ENCODE data around the gene SRGN. TPM values are rescaled to one million over a fixed set of nuclear protein-coding genes. Genes with fewer than 3 reads are reported as not detected.

The SRGN gene
- total RNA-seq, 4 donors from 2014 or later: 17.2 to 24.9 (median 21.2) TPM

DNA sequence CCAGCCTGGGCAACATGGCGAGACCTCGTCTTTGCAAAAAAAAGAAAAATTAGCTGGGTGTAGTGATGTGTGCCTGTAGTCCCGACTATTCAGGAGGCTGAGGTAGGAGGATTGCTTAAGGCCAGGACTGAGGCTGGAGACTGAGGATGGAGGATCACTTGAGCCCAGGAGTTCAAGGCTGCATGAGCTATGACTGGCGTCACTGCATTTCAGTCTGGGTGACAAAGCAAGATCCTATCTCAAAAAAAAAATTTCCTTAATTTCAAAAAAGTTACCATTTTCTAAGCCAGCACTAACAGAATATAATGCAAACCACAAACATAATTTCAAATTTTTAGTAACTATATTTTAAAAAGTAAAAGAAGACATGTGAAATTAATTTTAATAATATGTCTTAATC, 13.4 kb upstream of the SRGN start:
- no peaks in the 10 kb centered on the region for H3K9me3 ChIP-seq
- no peak for TF ChIP-seq POLR2A (IDR thresholded peaks at IDR 0.05)
- WGBS: 88% methylated on average over 4 of the region's 4 CpGs
- no peaks in the 10 kb centered on the region for H3K27me3 ChIP-seq
- H3K4me1 ChIP-seq: no peaks in the 10 kb centered on the region
- no peaks in the 10 kb centered on the region for H3K36me3 ChIP-seq
- H3K27ac ChIP-seq: no peak overlapping the region
- no peak overlapping the region for H3K4me3 ChIP-seq
- DNase-seq (ENCODE audit: low spot score in 2 of 2): no peak

DNA sequence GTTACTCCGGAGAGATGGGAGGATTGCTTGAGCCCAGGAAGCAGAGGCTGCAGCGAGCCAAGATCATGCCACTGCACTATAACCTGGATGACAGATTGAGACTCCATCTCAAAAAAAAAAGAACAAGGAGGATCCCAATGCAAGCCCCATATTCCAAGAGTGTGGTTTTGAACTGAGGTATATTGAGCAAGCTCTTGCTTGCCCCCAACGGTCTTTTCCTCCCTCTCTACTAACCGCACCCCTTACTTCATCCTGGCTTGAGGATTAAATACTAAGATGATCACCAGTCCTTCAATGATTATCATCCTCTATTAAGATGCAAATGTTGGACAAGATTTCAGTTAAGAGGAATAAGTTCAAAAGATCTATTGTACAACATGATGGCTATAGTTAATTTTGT, 12.5 kb upstream of the SRGN start:
- no peaks in the 10 kb centered on the region for H3K27me3 ChIP-seq
- 74% methylated on average over 4 of the region's 4 CpGs for WGBS
- TF ChIP-seq POLR2A (IDR thresholded peaks at IDR 0.05) (no peak), EP300 (IDR thresholded peaks at IDR 0.05) (no peak), POLR2AphosphoS5 (IDR thresholded peaks at IDR 0.05) (no peak)

DNA sequence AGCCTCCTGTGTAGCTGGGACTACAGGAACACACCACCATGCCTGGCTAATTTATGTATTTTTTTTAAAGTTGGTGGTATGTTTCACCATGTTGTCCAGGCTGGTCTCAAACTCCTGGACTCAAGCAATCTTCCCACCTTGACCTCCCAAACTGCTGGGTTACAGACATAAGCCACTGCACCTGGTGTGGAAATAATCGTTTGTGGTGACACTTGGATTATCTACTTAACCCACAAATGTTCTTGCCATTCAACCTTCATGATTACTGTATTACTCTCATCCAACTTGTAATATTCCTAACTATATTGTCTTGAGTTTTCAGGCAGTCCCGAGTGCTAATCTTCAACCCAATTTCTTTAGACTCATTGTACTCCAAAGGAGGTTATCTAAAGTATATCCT, 9.6 kb upstream of the SRGN start:
- H3K36me3 ChIP-seq: no peaks in the 10 kb centered on the region
- no peaks in the 10 kb centered on the region for H3K27me3 ChIP-seq
- 81% methylated on average over 2 of the region's 2 CpGs for WGBS
- H3K27ac ChIP-seq: no peak overlapping the region
- TF ChIP-seq EP300 (IDR thresholded peaks at IDR 0.05): no peak
- no peak for TF ChIP-seq POLR2A (IDR thresholded peaks at IDR 0.05)
- TF ChIP-seq, protein P1, sequence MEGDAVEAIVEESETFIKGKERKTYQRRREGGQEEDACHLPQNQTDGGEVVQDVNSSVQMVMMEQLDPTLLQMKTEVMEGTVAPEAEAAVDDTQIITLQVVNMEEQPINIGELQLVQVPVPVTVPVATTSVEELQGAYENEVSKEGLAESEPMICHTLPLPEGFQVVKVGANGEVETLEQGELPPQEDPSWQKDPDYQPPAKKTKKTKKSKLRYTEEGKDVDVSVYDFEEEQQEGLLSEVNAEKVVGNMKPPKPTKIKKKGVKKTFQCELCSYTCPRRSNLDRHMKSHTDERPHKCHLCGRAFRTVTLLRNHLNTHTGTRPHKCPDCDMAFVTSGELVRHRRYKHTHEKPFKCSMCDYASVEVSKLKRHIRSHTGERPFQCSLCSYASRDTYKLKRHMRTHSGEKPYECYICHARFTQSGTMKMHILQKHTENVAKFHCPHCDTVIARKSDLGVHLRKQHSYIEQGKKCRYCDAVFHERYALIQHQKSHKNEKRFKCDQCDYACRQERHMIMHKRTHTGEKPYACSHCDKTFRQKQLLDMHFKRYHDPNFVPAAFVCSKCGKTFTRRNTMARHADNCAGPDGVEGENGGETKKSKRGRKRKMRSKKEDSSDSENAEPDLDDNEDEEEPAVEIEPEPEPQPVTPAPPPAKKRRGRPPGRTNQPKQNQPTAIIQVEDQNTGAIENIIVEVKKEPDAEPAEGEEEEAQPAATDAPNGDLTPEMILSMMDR (IDR thresholded peaks at IDR 0.05): no peak
- TF ChIP-seq POLR2AphosphoS5 (IDR thresholded peaks at IDR 0.05): no peak
- H3K4me1 ChIP-seq: no peaks in the 10 kb centered on the region
- no peak for DNase-seq (ENCODE audit: low spot score in 2 of 2)
- H3K4me3 ChIP-seq: no peak overlapping the region
- H3K9me3 ChIP-seq: no peaks in the 10 kb centered on the region

More for the DNA sequence above, 12.5 kb upstream of the SRGN start:
- no peak for DNase-seq (ENCODE audit: low spot score in 2 of 2)
- Histone ChIP-seq H3K27ac (no peak overlapping the region), H3K4me3 (no peak overlapping the region), H3K9me3 (no peaks in the 10 kb centered on the region), H3K36me3 (no peaks in the 10 kb centered on the region), H3K4me1 (no peaks in the 10 kb centered on the region)

DNA sequence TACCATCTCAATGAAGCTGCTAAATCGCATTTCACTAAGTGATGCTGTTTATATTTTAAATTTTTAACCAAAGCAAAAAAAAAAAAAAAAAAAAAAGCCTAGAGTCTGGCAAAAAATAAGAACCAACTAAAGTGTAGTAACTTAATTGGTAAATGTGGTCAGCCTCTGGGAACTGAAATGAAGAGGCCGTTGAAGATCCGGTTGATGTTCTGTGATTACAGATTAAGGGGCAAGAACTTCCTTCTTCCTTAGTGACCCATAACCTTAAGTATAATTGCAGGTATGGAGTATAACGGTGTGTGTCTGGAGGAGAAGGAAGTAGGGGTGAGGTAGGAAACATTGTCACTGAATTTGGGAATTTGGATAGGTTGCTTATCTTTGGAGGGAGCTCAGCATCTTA, 7.7 kb upstream of the SRGN start:
- TF ChIP-seq, protein P1 (IDR thresholded peaks at IDR 0.05): no peak
- no peak for TF ChIP-seq POLR2A (IDR thresholded peaks at IDR 0.05)
- no peak for TF ChIP-seq EP300 (IDR thresholded peaks at IDR 0.05)
- TF ChIP-seq POLR2AphosphoS5 (IDR thresholded peaks at IDR 0.05): no peak
- no peak overlapping the region for H3K27ac ChIP-seq
- 85% methylated on average over 4 of the region's 4 CpGs for WGBS

DNA sequence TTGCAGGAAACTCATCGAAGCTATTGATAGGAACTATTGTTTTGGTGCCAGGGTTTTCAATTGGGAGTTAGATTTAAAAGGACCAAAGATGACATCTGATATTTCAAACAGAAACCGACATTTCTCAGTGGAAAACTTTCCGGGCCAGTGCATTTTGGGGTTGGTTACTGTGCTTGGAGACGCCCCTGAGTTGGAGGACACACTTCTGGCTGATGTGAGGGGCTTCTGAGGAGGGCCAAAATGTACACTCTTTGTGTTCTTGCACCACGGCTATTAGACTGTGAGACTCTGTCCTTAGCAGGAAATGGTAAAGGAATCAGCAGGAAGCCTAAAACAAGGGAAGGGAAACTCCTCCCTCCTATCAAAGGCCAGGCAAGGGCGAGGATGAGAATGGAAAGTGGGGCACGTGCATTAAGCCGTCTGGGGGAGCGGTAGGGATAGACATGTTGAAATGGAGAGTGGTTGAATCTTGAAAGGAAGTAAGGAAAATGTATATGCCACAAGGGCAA, 1.8 kb upstream of the SRGN start:
- peak overlapping the region; percentile 9 for H3K4me3 ChIP-seq
- peaks cover 4% of the 10 kb centered on the region for H3K4me1 ChIP-seq
- 47% methylated on average over 9 of the region's 9 CpGs for WGBS
- no peaks in the 10 kb centered on the region for H3K27me3 ChIP-seq
- DNase-seq (ENCODE audit: low spot score in 2 of 2): no peak
- no peaks in the 10 kb centered on the region for H3K36me3 ChIP-seq
- H3K9me3 ChIP-seq: no peaks in the 10 kb centered on the region
- peak overlapping the region; percentile 82 for H3K27ac ChIP-seq
- TF ChIP-seq, protein P1 (IDR thresholded peaks at IDR 0.05): no peak
- TF ChIP-seq EP300 (IDR thresholded peaks at IDR 0.05) (no peak), POLR2AphosphoS5 (IDR thresholded peaks at IDR 0.05) (peak in 1 of 3 donors; percentile 43), POLR2A (IDR thresholded peaks at IDR 0.05) (no peak)

More for the DNA sequence above, 7.7 kb upstream of the SRGN start:
- Histone ChIP-seq H3K36me3 (no peaks in the 10 kb centered on the region), H3K27me3 (no peaks in the 10 kb centered on the region), H3K9me3 (no peaks in the 10 kb centered on the region), H3K4me1 (no peaks in the 10 kb centered on the region), H3K4me3 (no peak overlapping the region)
- no peak for DNase-seq (ENCODE audit: low spot score in 2 of 2)

DNA sequence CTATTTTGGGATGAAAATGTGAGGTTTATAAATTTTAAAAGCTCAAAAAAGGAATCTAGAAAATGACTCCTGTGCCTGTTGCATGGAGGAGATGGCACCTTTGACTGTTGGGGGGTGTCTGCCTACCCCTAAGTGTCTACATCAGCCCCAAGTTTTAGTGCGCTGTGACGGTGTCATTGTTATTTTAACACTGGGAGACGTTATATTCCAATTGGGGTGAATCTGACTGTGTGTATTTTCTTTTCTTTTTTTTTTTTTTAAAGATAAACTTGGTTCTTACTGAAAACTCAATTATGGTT, 517 bp downstream of the SRGN start:
- peaks cover 10% of the 10 kb centered on the region for H3K4me1 ChIP-seq
- no peaks in the 10 kb centered on the region for H3K36me3 ChIP-seq
- no peaks in the 10 kb centered on the region for H3K27me3 ChIP-seq
- peak overlapping the region; percentile 44 for H3K4me3 ChIP-seq
- H3K9me3 ChIP-seq: no peaks in the 10 kb centered on the region
- 71% methylated on average over 3 of the region's 3 CpGs for WGBS
- H3K27ac ChIP-seq: peak overlapping the region; percentile 82
- no peak for TF ChIP-seq POLR2A (IDR thresholded peaks at IDR 0.05)
- TF ChIP-seq EP300 (IDR thresholded peaks at IDR 0.05): no peak
- TF ChIP-seq, protein P1 (IDR thresholded peaks at IDR 0.05): no peak
- no peak for TF ChIP-seq POLR2AphosphoS5 (IDR thresholded peaks at IDR 0.05)
- DNase-seq (ENCODE audit: low spot score in 2 of 2): no peak

Data from suprapubic skin (tissue), 4 donors.